Stimulated activated CD4-positive, alpha-beta T cell treated with anti-CD3 and anti-CD28 coated beads, Interleukin-15, amount 100 ng/mL, for 1 hour (primary cell): ENCODE results near the gene HOXA9.

Experiments
- DNase-seq, 2 donors: peaks; one replicate each; pipeline ENCODE4 v3.0.0-alpha.2; 2020; ENCODE audit warnings: low read depth in 1 of 2, low spot score in 1 of 2

Gene HOXA9

DNA sequence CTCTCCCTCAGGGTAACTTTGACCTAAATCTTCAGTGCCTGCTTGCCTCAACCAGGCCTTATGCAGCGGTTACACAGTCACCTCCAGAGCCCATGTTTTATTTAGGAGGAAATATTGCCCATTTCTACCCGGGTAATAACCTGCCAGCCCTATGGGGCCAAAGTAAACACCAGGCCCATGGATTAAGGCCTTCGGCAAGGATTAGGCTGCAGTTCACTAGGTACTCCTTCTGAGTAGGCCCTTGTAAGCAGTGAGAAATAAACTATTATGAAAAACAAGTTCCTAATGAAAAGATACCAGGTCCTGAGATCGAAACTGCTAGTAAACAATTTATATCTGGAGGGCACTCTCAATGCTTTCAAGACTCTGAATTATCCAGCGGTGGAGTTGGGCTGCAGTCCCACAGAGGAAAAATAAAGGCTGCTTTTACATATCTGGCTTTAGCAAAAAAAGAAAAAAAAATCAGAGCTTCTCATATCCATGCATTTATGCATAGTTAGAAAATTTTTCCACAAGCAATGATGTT, 12.5 kb upstream of the HOXA9 start:
- no peak for DNase-seq

- no peak for DNase-seq
Observed at GRCh38 chr7:27176962-27177794, 11.8 kb upstream of the HOXA9 start.

DNA sequence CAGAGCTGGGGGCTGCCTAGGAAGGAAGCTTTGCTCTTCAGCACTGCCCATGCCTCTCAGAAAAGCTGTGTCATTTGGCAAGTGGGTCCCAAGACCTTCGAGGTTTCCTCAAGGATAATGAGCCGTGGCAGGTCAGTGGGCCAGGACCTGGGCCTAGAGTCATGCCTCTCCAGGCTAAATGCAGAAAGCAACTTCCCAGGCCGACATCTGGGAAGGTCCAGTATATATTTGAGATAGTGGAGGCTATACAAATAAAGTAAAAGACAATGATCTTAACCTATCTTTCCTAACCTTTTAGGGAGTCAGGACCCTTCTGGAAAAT, 11.1 kb upstream of the HOXA9 start:
- no peak for DNase-seq

DNA sequence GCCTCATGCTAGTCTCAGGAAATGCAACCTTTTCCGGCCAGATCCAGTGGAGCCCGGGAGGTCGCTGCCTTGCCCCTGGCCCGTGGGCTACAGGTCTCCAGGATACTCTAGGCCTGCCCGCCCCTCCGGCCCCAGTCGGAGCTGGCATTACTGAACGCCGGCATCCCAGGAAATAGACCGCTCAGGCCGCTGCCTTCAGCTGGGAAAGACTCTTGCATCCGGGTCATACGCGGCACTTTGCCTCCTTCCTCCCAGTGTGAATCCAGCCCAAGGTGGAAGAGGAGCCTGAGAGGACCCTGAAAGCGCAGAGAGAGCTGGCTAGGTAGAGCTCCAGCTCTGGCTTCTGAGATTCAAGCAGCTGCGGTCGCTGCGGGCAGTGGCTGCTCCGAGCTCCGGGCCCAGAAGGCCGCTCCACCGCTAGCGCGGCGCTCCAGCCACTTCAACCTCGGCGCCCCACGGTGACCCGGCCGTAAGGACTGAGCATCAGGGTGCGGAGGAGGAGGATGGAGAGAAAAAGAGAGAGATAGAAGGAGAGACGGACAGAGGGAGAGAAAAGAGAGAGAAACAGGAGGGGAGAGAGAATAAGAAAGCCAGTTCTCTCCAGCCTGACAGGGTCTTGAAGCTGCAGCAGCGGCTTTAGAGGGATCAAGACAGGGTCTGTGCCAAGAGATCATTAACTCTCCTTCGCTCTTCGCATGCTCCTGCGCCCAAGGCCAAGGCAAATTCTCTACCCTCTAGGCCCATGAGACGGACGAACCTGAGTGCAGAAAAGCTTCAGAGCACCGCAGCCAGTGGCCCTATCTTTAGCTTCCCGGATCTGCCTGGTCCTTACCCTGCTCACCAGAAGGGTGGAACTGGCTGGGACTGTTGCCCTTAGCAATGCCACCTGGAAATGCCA, 10.5 kb upstream of the HOXA9 start:
- DNase-seq: no peak

DNA sequence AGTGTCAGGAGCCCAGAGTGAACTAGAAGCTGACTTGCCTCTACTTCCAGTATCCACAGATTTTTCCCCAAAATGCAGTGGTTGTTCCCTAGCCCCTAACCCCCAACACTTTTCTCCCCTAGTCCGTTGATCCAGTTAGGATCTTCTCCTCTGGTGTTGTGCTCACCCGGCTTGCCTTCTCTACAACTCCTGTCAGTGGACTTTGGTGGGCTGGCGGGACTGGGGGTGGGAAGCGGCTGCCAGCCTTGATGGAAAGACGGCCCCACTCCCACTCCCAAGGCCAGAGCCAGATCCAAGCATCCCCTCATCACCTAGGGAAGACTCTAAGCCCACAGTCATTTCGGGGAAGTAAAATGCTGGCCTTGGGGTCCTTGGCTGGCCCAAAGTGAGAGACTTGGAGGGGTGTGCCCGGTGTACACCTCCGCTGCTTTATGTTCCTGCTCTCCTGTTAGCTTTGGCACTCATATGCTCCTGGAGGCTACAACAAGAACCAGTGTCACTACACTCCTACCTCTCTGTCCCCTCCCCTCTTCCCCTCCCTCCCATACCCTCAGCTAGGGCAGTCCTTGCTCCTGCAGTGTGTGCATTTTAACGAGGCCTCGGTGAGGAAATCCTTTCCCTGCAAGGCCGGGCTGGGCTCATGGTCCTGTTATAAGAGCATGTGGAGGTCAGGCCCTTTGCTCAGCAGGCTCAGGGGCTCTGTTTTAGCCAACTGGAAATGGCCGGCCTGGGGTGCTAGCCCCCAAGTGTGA, 9.7 kb upstream of the HOXA9 start:
- DNase-seq: no peak

GRCh38 chr7:27173956-27174873, 8.9 kb upstream of the HOXA9 start, which contains the start of gene HOXA10:
TSS of gene HOXA10 (minus strand) at chr7:27174320. CDS start at chr7:27174306, 14 bp downstream.
- no peak for DNase-seq

GRCh38 chr7:27173511-27173955, 8.2 kb upstream of the HOXA9 start:
- DNase-seq: no peak

- DNase-seq: peak in 1 of 2 donors; percentile 1
Observed at GRCh38 chr7:27172823-27173510, 7.6 kb upstream of the HOXA9 start.

GRCh38 chr7:27172315-27172774, 7.0 kb upstream of the HOXA9 start:
- no peak for DNase-seq

- DNase-seq: no peak
Observed at GRCh38 chr7:27171637-27172314, 6.4 kb upstream of the HOXA9 start.

GRCh38 chr7:27171325-27171636, 5.9 kb upstream of the HOXA9 start:
- no peak for DNase-seq

DNA sequence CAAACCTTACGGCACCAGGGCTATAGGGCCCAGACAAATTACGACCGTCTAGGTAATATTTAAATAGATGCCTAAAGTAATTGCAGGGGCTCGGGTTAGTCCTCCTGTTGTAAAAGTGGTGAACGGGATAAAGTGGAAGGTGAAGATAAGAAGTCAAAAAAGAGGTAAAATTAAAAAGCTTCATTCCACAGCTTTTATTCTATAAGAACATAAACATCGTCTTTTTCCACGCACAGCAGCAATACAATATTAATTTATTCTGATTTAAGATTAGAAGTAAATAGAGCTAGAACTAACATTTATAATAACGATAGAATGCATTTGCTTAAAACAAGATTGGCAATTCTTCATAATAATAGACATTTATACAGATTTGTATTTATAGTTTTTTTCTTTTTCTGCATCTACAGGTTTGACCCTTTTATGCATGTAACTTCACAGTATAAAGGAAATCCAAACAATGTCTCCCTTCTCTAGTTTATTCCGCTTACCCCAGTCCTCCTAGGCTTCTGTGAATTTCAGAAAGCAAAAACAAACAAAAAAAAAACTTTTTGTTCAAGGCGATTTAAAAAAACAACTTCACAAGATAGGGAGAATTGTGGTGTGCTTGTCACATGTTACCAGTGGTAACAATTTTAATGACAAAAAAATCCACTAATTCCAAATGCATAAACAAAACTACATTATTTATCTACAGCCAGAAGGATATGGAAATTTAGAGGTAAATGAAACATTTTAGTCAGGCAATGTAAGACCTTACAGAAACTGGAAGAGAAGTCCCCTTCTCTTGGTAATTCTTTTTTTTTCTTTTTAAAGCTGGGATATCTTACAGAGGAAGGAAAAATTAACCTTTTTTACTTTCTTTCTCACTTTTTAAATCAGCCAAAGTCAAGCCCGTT, 5.3 kb upstream of the HOXA9 start:
- no peak for DNase-seq

DNA sequence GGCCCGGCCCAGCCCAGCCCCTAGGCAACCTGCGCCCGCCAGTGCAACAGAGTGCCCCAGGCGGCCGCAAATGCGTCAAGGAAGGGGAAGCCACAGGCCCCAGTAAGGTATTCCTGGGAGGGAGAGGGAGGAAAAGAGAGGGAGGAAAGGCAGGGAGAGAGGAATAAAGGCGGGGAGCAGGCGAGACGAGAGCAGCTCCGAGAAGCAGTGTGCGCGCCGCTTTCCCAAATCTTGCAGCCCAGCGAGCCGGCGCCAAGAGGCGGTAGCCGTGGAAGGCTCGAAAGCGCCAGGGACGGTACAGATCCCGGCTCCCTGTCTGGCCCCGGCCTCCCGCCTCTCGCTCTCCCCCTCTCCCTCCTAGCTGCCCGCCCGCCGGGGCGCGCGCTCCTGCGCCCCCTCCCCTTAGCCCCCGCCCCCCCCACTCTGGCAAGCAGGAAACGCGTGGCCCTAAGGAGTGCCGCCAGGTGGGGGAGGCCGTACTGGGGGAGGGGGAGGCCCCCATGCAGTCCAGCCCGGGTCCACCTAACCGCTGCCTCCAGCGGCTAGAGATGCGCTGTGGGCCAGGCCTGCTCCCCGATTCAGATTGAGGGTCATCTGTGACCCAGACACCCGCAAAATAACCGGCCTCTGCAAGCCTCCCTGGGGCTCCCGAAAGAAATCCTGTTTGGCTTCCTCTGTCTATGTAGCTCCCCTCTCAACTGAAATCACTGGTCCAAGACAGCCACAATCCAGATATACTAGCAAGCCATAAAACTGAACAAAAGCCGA, 4.5 kb upstream of the HOXA9 start:
- DNase-seq: no peak

DNA sequence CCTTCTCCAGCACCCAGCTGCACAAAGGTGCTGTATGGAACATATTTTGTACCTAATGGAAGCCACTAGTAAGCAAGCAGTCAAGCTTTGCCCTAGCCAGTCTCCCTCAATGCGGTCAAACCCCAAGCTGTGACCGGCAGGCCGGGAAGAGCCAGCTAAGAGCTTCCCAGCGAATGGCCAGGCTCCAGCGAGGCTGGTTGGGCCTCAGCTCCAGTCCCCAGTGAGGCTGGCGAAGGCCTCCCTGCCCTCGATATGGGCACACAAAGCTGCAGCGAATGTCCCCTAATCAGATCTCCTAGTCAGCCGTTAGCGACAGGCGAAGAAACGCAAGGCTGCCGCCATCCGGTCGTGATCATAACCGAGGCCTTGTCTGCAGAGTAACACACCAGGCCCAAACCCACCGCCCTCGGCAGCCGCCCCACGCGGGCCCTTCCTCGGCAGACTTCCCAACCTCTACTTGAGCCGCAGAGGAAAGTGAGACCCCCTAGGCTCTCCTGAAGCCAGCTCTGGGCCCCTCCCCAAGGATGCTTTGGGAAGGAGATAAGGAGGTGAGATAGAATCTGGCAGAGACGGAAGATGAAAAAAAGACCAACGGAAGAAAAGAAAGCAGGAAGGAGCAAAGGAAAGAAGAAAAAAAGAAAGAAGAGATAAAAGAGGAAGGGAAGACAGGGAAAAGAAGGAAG, 3.1 kb upstream of the HOXA9 start:
- DNase-seq: no peak

GRCh38 chr7:27167916-27168264, 2.6 kb upstream of the HOXA9 start:
- no peak for DNase-seq

- DNase-seq: no peak
Observed at GRCh38 chr7:27166531-27167505, 1.5 kb upstream of the HOXA9 start.
